GM19351 (cell line): ENCODE measurements around the gene LIN7B.
"Not testable (repeated sequence)": the region's sequence is repeated elsewhere in the genome, so short reads cannot be mapped to it uniquely, and the experiment has no call there.

Experiments used
- ATAC-seq: cut with Tn5 transposase; IDR thresholded peaks from one replicate; pipeline ENCODE4 v1.9.1; 2021; ENCODE audit warnings: mild to moderate bottlenecking, moderate library complexity; ENCODE audit not compliant: unreplicated experiment

LIN7B gene, protein sequence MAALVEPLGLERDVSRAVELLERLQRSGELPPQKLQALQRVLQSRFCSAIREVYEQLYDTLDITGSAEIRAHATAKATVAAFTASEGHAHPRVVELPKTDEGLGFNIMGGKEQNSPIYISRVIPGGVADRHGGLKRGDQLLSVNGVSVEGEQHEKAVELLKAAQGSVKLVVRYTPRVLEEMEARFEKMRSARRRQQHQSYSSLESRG

DNA sequence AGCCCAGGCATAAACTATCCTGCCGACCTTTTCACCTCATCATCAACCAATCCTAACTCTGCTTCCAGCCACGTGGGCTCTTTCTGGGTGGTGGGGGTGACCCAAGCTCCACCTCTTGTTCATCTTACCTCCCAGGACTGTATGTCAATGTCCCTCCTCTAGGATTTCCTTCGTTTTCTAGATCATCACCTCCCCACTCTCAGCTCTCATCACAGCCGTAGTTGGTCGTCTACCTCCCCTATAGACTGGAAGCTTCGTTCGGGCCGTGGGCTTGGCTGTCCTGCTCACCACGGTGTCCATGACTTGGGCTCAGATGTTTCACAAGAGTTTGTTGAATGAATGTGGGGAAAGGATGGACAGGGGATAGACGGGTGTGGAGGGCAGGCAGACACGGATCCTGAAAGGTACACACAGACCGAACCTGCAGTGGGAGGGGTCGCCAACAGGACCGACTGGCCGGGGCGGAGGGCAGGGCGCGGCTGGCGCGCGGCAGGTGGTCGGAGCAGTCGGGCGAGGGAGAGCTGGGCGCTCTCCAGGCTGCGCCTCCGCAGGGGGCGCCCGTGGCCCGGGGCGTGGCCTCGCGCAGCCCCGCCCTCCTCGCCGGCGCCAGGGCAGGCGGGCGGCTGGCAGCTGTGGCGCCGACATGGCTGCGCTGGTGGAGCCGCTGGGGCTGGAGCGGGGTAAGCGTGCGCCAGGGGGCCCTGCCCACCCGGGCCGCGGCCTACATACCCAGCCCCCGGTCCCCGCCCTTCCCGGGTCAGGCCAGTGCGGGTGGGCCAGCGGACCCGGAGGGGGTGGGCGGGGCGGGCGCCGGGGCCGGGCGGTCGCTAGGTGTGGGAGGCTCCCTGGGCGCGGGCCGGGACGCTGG is at the start of gene LIN7B:
Gene LIN7B, plus strand, starts transcription at position 609 of the 868 bp plus-strand sequence. Its CDS starts 35 bp downstream, at position 644.
- peak; percentile 62 for ATAC-seq

DNA sequence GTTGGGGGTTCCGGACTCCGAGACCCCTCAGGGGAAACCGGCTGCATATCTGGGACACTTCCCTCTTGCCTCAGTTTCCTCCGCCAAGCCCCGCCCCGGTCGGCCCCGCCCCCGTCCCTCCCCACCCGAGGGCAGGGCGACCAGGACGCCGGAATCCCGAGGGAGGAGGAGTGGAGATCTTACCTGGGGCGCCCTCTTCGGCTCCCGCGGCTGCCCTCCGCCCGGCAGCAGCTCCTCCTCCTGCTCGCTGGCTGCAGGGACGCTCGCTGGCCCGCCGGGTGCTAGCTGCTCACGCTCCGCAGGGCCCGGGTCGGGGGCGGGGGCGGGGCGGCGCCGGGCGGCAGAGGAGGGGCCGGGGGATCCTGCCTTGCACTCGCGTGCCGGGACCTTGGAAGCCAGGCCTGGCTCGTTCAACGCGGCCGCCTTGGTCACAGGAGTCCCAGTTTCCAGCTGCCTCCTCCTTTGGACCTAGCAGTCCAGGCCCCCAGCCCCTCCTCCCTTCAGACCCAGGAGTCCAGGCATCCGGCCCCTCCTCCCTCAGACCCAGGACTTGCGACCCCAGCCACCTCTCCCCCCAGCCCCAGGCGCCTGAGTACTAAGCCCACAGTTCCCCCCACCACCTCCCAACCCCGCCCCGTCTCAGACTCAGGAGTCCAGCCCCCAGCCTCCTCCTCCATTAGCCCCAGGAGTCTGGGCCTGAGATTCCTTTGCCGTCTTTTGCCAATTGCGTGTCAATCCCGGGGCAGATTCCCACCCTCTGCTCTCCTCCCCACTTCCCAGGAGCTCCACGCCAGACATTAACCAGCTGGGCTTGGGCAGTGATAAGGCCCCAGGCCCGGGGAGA is 49.2 kb upstream of the LIN7B start, which contains the start of gene NTF4:
Gene NTF4, minus strand, starts transcription at position 51 of the 844 bp plus-strand sequence. CDS start 2,821 bp downstream, outside the sequence.
- no peak for ATAC-seq

DNA sequence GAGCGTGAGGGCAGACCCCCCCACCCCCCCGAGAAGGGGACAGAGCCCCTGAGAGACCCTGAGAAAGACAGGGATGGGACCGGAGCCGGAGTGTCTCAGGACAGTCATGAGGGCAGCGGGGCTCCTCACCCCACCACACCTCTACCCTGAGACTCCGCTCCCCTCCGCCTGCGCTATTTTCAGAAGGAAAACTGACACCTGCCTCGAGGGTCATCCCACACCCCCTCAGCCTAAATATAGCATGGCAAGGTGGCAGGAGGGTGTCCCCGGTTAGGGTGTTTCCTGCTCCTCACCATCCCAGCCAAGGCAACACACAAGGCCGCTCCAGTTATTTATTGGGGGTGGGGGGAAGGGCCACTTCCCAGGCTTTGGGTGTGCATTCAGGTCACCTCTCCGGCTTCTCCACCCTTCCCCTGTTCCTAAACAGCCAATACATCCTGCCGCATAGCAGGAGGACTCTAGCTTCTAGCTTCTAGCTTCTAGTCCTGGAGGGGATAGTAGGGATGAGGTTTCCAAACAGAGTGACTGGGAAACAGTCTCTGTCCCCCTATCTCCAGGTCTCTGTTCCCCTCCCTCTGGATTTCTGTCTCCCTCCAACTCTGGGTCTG is 48.2 kb upstream of the LIN7B start:
- ATAC-seq = no peak

DNA sequence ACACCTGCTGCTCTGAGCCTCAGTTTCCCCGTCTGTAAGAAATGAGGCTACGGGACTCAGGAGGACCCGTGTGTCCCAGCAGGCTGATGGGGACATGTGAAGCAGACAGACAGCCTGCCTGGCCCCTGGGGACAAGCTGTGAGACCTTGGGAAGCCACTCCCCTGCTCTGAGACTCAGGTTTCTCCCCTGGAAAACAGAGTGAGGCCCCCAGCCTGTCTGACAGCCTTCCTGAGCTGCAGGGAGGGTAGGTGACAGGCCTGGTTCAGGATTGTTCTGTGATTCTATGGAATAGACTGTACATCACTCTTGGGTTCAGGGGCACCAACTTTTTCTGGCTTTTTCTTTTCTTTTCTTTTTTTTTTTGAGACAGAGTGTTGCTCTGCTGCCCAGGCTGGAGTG is 46.6 kb upstream of the LIN7B start:
- ATAC-seq = no peak

DNA sequence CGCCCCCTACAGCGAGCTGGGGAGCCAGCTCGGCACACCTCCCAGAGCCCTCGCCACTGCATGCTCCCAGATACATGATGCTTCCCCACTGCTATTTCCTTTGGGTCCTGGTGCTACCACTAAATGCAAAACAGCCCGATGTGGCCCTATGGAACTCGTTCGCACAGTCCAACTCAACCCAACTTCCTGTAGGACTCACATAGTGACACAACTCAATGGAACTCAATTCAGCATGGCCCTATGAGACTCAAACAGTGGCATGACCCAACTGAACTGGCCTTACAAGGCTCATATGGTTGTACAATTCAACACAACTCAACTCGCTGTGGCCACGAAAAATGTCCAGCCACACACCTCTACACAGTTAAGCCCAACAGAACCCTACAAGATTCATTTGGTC is 45.1 kb upstream of the LIN7B start:
- ATAC-seq = no peak

DNA sequence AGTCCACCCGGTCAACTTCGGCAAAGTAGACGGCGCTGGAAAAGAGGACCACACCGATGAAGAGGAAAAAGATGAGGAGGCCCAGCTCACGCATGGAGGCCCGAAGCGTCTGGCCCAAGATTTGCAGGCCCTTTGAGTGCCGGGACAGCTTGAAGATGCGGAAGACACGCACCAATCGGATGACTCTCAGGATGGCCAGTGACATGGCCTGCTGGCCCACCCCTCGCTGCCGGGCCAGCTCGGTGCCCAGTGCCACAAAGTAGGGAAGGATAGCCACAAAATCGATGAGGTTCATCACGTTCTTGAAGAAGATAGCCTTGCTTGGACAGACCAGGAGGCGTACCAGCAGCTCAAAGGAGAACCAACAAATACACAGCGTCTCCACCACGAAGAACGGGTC is 43.8 kb upstream of the LIN7B start:
- ATAC-seq = no peak

DNA sequence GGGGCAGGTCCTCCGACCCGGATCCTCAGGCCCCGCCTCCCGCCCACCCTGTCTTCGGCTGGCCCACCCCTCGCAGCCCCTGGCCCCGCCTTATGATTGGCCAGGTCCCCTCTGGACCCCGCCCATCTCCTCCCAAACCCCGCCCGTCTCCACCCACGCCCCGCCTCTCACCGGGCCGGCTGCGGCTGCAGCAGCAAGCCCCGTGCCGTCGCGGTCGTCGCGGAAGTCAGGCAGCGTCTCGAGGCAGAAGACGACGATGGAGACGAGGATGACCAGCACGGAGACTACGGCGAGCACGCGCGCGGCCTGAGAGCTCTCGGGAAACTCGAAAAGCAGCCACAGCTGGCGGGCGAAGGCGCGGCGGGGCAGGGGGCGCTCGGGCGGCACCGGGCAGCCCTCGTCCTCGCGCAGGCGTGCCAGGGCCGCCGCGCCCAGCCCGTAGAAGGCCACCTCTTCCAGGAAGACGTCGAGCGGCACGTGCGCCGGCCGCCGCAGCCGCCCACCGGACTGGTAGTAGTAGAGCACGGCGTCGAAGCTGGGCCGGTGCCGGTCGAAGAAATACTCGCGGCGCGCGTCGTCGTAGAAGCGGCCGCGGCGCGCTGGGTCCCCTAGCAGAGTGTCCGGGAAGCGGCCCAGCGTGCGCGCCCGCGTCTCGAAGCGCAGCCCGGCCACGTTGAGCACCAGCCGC is 42.2 kb upstream of the LIN7B start:
- no peak for ATAC-seq

DNA sequence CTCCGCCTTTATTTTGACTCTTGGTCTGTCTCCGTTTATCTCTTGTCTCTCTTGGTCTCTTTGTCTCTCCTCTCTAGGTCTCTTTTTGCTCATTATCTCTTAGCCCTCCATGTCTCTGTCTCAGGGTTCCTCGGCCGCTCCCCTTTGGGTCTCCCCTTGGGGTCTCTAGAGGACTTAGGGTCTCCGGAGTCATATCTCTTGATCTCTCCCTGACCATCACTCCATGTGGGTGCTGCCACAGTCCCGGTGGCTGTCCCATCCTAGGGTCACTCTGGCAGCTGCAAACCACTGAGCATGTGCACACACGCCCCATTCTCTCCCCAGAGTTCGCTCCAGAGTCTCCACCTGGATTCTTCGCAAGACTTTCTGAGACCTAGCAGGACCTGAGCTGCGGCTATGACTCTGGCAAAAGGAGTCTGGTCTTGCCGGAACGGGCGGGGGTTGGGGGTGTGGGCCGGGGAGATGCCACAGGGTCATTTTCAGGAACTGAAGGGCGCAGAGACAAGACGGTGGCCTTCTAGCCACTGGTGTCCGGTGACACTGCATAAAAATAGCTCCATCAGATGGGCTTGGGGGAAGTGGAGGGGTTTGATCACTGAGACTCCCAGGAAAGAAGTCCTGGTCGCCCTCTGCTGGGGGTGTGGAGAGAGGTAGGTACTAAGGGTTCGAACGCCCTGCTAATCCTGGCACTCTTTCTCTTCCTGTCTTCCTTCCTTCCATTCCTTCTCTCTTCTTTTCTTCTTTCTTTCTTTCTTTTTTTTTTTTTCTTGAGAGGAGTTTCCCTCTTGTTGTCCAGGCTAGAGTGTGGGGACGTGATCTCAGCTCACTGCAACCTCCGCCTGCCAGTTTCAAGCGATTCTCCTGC is 40.4 kb upstream of the LIN7B start:
- no peak for ATAC-seq

DNA sequence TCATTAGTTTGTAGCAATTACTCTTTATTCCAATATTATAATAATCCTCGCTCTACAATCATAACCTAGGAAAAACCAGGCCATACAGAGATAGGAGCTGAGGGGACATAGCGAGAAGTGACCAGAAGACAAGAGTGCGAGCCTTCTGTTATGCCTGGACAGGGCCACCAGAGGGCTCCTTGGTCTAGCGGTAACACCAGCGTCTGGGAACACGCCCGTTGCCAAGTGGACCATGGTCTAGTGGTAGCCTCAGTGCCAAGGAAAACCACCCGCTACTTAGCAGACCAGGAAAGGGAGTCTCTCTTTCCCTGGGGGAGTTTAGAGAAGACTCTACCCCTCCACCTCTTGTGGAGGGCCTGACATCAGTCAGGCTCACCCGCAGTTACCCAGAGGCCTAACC is 39.3 kb upstream of the LIN7B start:
- not testable (repeated sequence) for ATAC-seq

DNA sequence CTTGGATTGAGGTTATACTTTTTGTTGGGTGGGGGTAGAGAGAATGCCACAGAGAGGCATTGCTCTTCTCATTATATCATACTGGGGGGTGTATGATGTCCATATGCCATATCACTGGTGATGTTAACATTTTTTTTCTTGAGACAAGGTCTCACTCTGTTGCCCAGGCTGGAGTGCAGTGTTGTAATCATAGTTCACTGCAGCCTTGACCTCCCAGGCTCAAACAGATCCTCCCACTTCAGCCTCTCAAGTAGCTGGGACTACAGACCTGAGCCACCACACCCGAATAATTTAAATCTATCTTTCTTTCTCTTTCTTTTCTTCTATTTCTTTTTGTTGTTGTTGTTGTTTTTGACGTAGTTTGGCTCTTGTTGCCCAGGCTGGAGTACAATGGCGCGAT is 33.8 kb upstream of the LIN7B start:
- ATAC-seq = no peak

DNA sequence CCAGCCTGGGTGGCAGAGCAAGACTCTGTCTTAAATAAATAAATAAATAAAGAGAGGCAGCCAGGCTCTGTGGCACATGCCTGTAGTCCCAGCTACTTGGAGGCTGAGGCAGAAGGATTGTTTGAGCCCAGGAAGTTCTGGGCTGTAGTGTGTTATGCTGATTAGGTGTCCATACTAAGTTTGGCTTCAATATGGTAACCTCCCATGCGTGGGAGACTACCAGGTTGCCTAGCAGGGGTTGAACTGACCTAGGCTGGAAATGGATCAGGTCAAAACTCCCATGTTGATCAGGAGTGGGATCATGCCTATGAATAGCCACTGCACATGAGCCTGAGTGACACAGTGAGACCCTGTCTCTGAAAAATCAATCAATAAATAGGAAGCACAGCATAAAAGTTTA is 32.9 kb upstream of the LIN7B start:
- no peak for ATAC-seq

DNA sequence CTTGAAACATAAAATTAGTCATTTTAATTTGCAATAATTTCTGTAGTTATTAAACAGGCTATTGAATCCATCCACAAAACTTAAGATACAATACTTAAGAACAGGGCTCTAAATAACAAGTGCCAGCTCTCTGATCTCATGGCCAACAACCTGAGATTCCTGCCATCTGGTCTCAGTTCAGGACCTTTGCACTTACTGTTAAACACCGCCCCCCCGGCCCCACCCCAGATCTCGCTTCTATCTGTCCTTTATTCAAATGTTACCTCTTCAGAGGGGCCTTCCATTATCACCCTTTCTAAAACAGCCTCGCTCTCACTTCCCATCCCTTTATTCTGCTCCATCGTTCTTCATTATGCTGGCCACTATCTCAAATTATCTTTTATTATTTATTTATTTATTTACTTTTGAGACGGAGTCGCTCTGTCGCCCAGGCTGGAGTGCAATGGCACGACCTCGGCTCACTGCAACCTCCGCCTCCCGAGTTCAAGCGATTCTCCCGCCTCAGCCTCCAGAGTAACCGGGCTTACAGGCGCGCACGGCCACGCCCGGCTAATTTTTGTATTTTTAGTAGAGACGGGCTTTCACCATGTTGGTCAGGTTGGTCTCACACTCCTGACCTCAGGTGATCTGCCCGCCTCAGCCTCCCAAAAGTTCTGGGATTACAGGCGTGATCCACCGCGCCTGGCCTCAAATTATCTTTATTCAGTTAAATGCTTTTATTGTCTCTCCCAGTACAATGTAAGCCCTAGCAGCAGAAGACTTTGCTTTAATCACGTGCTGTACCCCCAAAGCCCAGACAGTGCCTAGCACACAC is 29.8 kb upstream of the LIN7B start:
- ATAC-seq = no peak

DNA sequence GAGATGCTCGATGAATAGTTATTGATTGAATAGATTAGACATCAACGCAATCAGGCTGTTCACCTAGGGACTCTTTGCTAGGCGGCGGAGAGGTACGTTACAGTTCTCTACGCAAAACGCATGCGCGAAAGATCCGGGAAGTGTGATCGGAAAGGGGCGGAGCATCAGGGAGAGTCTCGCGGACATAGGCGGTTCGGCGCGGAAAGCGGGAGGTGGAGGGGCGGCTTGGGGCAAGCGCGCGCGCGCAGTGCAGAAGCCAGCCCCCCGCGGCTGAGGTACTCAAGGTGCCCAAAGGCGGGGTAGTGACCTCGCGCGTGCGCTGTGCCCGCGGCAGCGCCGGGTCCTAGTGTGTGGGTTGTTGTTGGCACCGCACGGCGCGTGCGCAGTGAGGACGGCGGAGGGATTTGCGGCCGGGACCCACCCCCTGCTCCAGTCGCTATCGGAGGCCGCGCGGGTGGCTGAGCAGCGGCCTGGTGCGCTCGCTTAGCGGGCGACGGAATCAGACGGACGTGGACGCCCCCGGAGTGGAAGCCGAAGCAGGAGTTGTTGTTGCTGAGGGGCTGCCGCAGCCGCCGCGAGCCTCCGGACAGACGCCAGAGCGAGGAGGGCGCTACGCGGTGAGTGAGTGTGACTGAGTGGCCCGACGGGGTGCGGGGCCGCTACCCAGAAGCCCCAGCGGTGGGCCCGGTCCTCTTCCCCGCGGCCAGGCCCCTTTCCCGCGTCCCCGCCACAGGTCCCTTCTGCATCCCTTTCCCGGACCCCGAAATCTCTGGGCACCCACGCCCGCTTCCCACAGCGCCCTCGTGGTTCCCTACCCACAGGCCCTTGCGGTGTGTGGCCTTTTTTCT is 28.9 kb upstream of the LIN7B start, which contains the start of gene SNRNP70:
Gene SNRNP70, plus strand, starts transcription at position 432 of the 848 bp plus-strand sequence. CDS start 964 bp downstream, outside the sequence.
- peak; percentile 85 for ATAC-seq

DNA sequence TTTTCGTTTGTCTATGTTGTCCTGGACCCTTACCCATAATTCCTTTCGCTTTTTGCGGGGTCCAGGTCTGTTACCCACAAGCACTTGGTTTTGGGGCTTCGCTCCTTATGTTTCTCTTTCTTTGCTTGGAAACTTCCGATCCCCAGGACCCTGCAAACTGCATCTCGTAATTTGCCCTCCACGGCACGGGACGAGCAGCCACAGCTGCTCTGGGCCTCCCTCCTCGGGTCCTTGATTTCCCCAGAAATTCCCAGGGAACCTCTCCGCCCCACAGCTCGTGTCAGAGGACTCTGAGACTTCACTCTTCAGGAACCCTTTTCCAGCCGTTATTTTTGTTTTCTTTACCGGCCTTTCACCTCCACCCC is 28.3 kb upstream of the LIN7B start:
- ATAC-seq = no peak

DNA sequence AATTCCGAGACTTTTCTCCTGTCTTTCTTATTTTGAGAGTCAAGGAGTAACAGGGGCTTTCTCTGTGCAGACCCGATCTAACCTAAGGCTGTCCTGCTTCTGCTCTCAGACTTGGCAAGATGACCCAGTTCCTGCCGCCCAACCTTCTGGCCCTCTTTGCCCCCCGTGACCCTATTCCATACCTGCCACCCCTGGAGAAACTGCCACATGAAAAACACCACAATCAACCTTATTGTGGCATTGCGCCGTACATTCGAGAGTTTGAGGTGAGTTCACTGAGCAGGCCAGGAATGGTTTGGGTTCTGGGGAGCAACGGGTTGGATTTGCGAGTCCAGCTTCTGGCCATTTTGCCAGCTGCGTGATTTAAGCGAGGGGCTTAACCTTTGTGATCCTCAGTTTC is 27.9 kb upstream of the LIN7B start:
- no peak for ATAC-seq

DNA sequence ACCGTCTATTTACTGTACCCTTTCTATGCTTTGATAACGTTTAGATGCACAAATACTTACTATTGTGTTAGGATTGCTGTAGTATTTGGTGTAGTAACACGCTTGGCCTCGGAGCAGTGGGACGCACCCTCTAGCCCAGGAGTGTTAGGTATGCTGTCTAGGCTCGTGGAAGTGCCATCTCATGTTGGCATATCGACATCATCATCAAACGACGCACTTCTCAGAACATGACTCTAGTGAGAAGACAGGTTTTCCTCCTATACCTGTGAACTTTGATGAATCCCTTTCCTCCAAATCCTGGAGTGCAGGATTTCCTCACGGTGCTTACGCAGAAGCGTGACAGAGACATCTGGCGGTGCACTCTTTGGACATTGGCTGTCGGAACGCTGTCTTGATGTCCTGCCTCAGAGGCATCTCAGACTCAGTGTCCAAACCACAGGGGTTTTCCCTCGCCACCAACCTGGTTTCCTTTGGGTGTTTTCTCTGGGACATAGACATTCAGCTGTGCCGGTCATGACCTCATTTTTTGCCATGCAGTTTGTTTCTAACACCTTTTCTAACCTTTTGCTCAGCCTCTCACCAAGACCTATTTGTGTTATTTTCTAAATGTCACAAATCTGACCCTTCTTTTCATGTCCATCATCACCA is 22.7 kb upstream of the LIN7B start:
- ATAC-seq = no peak

DNA sequence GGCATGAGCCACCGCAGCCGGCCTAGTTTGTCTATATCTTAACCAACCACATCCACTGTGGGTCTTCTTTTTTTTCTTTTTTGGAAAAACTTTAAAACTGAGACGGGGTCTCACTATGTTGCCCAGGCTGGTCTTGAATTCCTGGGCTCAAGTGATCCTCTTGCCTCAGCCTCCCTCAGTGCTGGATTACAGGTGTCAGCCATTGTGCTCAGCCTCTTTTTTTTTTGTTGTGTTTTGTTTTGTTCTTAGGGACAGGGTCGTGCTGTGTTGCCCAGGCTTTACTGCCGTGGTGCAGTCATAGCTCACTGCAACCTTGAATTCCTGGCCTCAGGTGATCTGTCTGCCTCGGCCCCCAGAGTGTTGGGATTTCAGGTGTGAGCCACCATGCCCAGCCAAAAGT is 21.5 kb upstream of the LIN7B start:
- ATAC-seq = no peak
